Ammon's horn (tissue), 1 donor: Measurements from ENCODE around the gene PPM1L.
"Not testable (repeated sequence)": the region's sequence is repeated elsewhere in the genome, so short reads cannot be mapped to it uniquely, and the experiment has no call there.

Experiments
- DNase-seq: peaks from one replicate; pipeline ENCODE4 v3.0.0-alpha.2; 2016; ENCODE audit warnings: low spot score

The PPM1L gene

DNA sequence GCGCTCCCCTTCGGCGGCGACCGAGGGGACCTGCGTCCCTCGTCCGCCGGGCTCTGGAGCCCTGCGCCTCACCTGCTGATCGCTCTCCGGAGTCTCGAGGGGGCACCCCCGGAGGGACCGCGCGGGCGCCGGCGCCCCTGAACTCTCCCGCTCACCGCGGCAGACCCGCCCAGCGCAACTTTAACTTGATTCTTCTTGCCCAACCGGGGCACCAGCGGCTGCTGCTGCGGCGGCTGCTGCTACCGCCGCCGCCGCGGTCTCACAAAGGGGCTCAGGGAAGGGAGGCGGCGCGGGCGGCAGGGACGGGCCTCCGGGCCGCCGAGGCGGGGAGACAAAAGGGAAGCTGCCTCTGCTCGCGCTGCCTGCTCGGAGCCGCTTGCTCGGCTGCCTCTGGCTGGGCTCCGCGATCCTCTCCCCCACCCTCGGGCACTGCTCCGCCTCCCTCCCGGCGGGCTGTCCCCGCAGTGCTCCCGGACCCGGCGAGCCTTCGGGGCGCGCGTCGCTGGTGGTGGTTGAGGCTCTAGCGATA lies at the start of gene PPM1L:
Gene PPM1L (plus strand): TSS at position 456 of the 529 bp plus-strand sequence.
- DNase-seq, result peak; percentile 72

DNA sequence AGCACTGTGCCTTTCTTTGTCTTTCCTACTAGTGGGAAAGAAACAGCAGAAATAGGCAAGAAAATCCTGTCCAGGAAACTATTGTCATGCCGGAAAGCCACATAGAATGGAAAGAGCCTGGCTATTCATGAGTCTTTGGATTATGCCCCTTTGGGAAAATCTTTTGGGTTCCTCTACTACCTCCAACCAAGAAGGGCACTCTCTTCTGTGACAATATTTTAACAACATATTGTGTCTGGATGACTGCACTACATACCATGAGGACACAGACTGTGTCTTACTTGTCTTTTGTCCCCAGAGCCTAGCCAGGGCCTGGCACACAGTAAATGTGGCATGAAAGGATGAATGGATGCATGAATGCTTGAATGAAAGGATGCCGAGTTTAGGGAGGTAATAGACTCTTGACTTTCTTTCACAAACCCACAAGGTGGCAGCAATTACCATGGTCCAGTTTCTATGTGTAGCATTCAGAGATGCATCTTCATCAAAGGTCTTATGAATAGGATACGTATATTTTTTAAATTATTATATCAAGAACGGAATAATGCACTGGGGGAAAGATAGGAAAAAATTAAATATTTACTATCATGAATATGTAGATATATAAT lies 48.7 kb upstream of the PPM1L start:
- DNase-seq, result peak; percentile 87

DNA sequence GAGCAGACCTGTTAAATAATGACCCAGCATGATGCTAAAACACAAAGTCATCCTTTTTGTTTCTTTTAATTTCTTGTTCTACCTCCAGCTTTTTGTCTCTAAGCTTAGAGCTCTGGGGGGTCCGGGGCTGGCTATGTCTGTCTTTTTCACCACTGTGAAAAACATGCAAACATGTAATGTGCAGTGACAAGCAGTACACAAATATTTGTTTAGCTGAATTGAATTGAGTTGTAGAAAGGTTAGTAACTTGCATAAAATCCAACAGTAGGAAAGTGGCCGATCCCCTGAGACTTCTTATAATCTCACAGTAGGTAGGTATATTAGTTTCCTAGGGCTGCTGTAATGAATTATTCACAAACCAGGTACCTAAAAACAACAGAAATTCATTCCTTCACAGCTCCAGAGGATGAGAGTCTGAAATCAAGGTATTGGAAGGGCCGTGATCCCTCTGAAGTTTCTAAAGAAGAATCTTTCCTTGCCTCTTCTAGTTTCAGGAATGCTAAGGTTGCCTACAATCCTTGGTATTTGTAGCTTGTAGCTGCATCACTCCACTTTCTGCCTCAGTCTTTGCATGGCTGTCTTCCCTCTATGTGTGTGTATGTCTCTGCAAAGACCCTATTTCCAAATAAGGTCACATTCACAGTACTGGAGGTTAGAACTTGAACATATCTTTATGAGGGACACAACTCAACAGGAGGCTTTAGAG lies 46.4 kb upstream of the PPM1L start:
- no peak for DNase-seq

GRCh38 chr3:160713144-160713543 lies 42.9 kb upstream of the PPM1L start:
- DNase-seq, result not testable (repeated sequence)

- DNase-seq, result no peak
These were observed 36.3 kb upstream of the PPM1L start for GRCh38 chr3:160719710-160720109.

DNA sequence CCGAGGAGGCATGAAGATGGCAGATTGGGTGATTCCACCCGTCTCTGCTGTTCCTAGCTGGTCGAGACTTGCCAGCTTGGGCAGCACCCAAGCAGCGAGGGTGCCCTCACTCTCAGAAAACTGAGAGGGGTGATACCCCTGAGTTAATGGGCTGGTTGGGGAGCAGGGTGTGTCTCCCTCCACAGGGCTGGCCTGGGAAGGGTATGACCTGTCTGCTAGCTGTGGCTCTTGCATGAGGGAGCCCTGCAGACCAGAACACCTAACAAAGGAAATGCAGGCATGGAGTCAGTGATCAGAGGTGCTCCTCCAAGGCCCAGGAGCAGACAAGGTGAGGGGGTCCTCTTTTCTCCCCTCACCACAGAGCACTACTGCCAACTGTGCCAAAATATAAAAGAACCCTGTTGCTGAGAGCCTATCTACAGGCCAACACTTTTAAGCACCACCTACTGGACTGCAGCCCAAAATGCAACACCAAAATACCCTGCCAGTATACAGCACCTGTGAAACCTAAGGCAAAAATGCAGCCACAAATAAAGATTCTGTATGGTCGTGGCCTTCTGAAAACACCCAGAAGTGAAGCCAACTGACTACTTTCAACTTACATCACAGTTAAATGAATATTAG lies 35.8 kb upstream of the PPM1L start:
- no peak for DNase-seq

- no peak for DNase-seq
These were observed 33.7 kb upstream of the PPM1L start for GRCh38 chr3:160722331-160722730.

DNA sequence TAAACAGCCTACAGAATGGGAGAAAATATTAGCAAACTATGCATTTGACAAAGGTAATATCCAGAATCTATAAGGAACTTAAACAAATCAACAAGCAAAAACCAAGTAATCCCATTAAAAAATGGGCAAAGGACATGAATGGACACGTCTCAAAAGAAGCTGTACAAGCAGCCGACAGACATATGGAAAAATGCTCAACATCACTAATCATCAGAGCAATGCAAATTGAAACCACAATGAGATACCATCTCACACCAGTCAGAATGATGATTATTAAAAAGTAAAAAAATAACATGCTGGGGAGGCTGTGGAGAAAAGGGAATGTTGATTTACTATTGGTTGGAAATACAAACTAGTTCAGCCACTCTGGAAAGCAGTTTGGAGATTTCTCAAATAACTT lies 30.7 kb upstream of the PPM1L start:
- no peak for DNase-seq

GRCh38 chr3:160735826-160736225 lies 20.2 kb upstream of the PPM1L start:
- DNase-seq, result peak; percentile 49

- DNase-seq, result no peak
These were observed 18.0 kb upstream of the PPM1L start for GRCh38 chr3:160738048-160738447.

DNA sequence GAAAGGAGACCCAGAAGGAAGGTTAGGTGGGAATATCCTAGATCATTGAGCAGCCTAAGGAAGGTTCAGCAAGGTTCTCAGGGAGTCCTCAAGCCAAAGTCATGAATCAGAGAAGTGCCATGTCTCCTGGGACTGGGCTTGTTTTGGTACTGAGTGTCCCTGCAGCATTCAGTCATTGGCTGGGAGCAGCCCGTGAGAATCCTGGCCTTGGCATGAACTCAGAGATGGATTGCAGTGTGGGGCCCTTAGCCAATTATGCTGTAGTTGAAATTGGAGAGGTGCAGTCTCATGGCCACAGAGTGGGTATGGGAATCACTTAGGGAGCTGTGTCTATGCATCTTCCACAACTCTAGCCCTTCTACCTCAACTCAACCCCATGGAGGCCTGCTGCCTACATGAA lies 17.0 kb upstream of the PPM1L start:
- no peak for DNase-seq

DNA sequence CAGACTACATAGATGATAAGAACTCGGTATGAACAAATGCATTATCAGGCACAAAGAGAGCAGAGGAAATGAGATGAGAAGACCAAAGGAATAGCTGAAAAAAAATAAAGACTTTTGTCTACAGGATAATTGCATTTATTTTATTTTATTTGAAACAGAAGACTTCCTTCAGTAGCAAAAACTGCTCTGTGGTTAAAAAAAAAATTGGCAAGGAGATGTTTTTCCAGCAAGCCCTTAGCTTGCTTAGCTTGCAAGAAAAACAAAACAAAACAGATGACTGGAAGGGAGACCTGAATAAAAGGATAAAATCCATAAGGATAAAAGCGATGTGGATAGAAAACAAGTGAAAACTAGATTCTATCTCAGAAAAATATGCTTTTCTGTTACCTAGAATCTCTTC lies 9.1 kb upstream of the PPM1L start:
- DNase-seq, result no peak

GRCh38 chr3:160747422-160747821 lies 8.6 kb upstream of the PPM1L start:
- DNase-seq, result no peak

DNA sequence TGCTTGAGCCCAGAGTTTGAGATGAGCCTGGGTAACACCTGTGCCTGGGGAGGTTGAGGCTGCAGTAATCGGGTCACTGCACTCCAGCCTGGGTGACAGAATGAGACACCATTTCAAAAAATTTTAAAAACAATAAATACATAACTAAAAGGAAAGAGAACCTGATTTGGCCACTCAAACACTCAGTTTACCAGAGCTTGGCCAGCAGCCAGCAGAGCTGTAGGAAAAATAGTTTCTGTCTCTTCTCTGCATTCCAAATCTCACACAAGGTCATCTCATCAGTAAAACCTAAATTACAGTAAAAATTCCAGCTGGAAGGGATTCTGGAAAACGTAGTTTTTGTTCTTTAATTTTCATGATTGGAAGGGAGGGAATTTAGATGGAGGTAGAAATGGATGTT lies 7.8 kb upstream of the PPM1L start:
- no peak for DNase-seq

GRCh38 chr3:160748787-160749186 lies 7.2 kb upstream of the PPM1L start:
- no peak for DNase-seq

DNA sequence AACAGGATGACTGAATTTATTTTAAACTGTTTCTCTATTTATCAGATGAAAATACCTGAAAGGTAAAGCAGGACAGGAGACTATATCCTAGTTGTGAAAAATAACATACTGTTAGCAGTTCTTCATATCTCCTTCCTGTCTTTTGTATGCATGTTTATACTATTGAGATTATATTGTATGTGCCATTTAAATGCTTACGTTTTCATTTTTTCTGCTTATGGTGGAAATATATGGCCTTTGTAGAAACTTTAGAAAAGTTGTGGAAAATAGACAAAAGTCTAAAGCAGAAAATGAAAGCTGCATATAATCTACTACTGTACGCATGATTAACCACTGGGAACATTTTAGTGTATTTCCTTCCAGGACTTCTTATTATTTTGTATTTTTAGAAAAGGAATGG lies 2.1 kb upstream of the PPM1L start:
- no peak for DNase-seq

DNA sequence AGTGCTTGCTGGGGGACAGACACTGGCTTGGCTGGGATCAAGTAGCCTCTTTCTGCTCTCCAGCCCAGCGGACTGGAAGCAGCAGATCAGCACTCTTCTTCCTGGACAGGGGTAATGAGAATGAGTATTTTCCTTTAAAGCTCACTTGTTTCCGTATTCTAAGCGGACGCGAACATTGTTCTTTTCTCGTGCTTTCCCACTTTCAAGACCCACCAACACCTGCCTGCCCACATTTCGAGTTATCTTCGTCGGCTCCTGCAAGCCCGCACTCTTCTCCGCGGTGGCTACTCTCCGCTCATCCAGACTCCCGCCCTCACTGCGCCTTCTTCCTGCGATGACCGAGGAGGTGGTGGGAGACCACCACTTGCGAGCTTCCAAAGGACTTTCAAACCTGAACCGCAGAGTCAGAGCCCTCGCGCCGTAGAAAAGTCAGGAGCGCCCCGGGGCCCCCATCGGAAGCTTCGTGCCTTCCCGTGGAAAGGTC lies 1.6 kb upstream of the PPM1L start:
- DNase-seq, result peak; percentile 54

- peak; percentile 96 for DNase-seq
These were observed 930 bp upstream of the PPM1L start for GRCh38 chr3:160754855-160755747.

GRCh38 chr3:160757233-160758106 lies 1.4 kb downstream of the PPM1L start:
- DNase-seq, result peak; percentile 12

GRCh38 chr3:160758929-160759577 lies 3.0 kb downstream of the PPM1L start:
- peak; percentile 36 for DNase-seq
